HFFc6 (cell line): ENCODE results near the gene APCS. TPM values are rescaled to one million over a fixed set of nuclear protein-coding genes. Genes with fewer than 3 reads are reported as not detected.

ENCODE experiments used
- DNase-seq: peaks from one replicate; pipeline ENCODE4 v3.0.0-alpha.2; 2018
- H3K27ac Mint-ChIP-seq: 2 replicates; pipeline ENCODE4 v1.8.0; 2020; ENCODE audit warnings: mild to moderate bottlenecking, mixed read lengths
- H3K27me3 Mint-ChIP-seq: 2 replicates; pipeline ENCODE4 v1.8.0; 2021; ENCODE audit warnings: mild to moderate bottlenecking, moderate library complexity, mixed read lengths; ENCODE audit not compliant: insufficient read depth
- H3K36me3 Mint-ChIP-seq: 2 replicates; pipeline ENCODE4 v1.8.0; 2021; ENCODE audit warnings: low read depth, mixed read lengths
- H3K4me1 Mint-ChIP-seq: 2 replicates; pipeline ENCODE4 v1.8.0; 2020; ENCODE audit warnings: low read depth, mixed read lengths
- H3K4me3 Mint-ChIP-seq: 2 replicates; pipeline ENCODE4 v1.8.0; 2020; ENCODE audit warnings: mild to moderate bottlenecking, moderate library complexity, mixed read lengths
- H3K9me3 Mint-ChIP-seq: 2 replicates; pipeline ENCODE4 v1.8.0; 2020; ENCODE audit warnings: mild to moderate bottlenecking, mixed read lengths
- total RNA-seq, 6 experiments: library from RNA; stranded (reverse); fragmentation: NEBNext Ultra II Directional; extraction: Animal tissue kit (Norgen Biotek cat#: 25700); gene quantifications; 2 replicates in 1 of 6; 3 replicates in 5 of 6; pipeline ENCODE4 v1.2.3, GENCODE V29; 2021
- TF ChIP-seq, protein P1 (sequence below): fragments of 200-600 bp; sonication (generic); IDR thresholded peaks from 2 replicates; pipeline ENCODE4 v1.5.0; 2021; ENCODE audit warnings: antibody characterized with exemption, mild to moderate bottlenecking

Gene APCS
- total RNA-seq, 6 experiments from 2014 or later, result not detected

GRCh38 chr1:159581422-159581821 is 6.2 kb upstream of the APCS start:
- TF ChIP-seq, protein P1, sequence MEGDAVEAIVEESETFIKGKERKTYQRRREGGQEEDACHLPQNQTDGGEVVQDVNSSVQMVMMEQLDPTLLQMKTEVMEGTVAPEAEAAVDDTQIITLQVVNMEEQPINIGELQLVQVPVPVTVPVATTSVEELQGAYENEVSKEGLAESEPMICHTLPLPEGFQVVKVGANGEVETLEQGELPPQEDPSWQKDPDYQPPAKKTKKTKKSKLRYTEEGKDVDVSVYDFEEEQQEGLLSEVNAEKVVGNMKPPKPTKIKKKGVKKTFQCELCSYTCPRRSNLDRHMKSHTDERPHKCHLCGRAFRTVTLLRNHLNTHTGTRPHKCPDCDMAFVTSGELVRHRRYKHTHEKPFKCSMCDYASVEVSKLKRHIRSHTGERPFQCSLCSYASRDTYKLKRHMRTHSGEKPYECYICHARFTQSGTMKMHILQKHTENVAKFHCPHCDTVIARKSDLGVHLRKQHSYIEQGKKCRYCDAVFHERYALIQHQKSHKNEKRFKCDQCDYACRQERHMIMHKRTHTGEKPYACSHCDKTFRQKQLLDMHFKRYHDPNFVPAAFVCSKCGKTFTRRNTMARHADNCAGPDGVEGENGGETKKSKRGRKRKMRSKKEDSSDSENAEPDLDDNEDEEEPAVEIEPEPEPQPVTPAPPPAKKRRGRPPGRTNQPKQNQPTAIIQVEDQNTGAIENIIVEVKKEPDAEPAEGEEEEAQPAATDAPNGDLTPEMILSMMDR, result no peak
- no peak for DNase-seq
- no peak overlapping the region for H3K27ac Mint-ChIP-seq
- H3K4me3 Mint-ChIP-seq, result no peak overlapping the region
- H3K36me3 Mint-ChIP-seq, result no peaks in the 10 kb centered on the region
- no peaks in the 10 kb centered on the region for H3K9me3 Mint-ChIP-seq
- no peaks in the 10 kb centered on the region; the same call in 1 of the 2 replicates for H3K27me3 Mint-ChIP-seq
- H3K4me1 Mint-ChIP-seq, result peaks cover 19% of the 10 kb centered on the region; the same call in 1 of the 2 replicates

GRCh38 chr1:159584536-159584935 is 3.1 kb upstream of the APCS start:
- no peak for DNase-seq
- H3K36me3 Mint-ChIP-seq, result peaks cover under 1% of the 10 kb centered on the region
- TF ChIP-seq, protein P1, result no peak
- no peaks in the 10 kb centered on the region; the same call in 1 of the 2 replicates for H3K9me3 Mint-ChIP-seq
- H3K27ac Mint-ChIP-seq, result no peak overlapping the region
- H3K4me3 Mint-ChIP-seq, result no peak overlapping the region
- H3K27me3 Mint-ChIP-seq, result peaks cover 2% of the 10 kb centered on the region; the same call in 1 of the 2 replicates
- H3K4me1 Mint-ChIP-seq, result peaks cover 20% of the 10 kb centered on the region; the same call in 1 of the 2 replicates

DNA sequence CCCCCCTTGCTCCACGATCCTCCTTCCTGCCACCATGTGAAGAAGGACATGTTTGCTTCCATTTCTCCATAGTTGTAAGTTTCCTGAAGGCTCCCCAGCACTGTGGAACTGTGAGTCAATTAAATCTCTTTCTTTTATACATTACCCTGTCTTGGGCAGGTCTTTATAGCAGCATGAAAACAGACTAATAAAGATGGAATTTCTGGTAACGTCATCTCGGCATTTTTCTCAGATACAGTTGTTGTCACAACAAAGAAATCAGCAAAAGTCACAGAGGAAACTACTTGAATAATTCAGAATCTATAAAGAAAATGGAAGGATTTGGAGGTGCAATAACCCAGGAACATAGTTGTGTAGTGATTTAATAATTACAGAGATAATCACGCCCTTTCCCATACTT is 4.4 kb downstream of the APCS start:
- TF ChIP-seq, protein P1, result no peak
- DNase-seq, result peak; percentile 35
- Mint-ChIP-seq H3K36me3 (peaks cover 23% of the 10 kb centered on the region), H3K4me3 (peak overlapping the region; percentile 73; the same call in 1 of the 2 replicates), H3K9me3 (peaks cover 13% of the 10 kb centered on the region), H3K27me3 (peaks cover 2% of the 10 kb centered on the region; the same call in 1 of the 2 replicates), H3K27ac (peak overlapping the region; percentile 93), H3K4me1 (peaks cover 63% of the 10 kb centered on the region)

DNA sequence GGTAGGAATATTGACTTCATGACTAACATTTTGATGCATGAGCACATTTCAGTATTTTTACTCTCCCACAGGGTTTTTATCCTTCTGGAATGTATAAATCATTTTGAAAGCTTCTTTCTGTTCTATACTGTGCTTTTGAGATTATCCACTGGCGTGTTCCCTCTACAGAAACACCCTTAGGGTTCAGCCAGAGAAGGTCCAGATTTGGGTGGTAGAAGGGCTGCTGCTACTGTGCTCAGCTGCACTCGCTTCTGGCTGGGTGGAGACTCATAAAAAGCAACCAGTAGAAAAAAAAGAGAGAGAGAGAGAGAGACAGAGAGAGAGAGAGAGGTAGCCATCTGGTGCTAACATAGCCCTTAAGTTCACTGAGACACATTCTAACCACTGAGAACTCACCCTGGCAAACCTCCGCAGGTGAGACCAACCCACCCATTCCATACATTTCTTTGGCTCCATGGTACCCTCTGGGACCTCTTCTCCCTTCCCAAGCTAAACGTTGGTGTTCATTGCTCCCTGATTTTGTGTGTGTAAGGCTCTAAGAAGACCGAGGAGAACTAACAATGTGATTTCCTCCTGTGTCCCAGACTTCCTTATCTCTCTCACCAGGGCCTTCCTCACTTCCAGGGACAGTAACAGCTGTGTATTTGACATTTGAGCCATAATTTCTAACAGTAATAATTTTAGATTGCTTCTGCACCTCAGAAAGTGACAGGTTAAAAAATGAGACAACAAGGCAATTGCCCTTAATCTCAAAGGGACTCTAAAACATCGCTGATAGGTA is 7.2 kb downstream of the APCS start:
- Mint-ChIP-seq H3K9me3 (peaks cover 13% of the 10 kb centered on the region), H3K27ac (peak overlapping the region; percentile 93)

DNA sequence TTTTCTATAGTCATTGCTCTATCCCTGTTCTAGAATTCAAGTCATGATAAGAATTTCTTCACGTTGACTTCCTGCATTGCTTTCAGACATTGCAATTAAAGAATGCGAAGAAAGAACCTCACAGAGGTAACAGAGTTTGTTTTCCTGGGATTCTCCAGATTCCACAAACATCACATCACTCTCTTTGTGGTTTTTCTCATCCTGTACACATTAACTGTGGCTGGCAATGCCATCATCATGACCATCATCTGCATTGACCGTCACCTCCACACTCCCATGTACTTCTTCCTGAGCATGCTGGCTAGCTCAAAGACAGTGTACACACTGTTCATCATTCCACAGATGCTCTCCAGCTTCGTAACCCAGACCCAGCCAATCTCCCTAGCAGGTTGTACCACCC is 10.6 kb downstream of the APCS start:
- Mint-ChIP-seq H3K4me1 (peaks cover 95% of the 10 kb centered on the region), H3K4me3 (peak overlapping the region; percentile 43), H3K9me3 (no peaks in the 10 kb centered on the region; the same call in 1 of the 2 replicates), H3K27me3 (peaks cover 1% of the 10 kb centered on the region; the same call in 1 of the 2 replicates), H3K27ac (peak overlapping the region; percentile 94), H3K36me3 (peaks cover 30% of the 10 kb centered on the region)
- TF ChIP-seq, protein P1, result no peak
- peak; percentile 95 for DNase-seq

More for the DNA sequence above, 7.2 kb downstream of the APCS start:
- Mint-ChIP-seq H3K4me1 (peaks cover 88% of the 10 kb centered on the region), H3K36me3 (peaks cover 22% of the 10 kb centered on the region), H3K4me3 (peak overlapping the region; percentile 75), H3K27me3 (peaks cover 1% of the 10 kb centered on the region; the same call in 1 of the 2 replicates)
- TF ChIP-seq, protein P1, result no peak
- DNase-seq, result peak; percentile 13
